CD4-positive, alpha-beta memory T cell (primary cell): ENCODE results near the gene SEPHS1. TPM values are rescaled to one million over a fixed set of nuclear protein-coding genes. Genes with fewer than 3 reads are reported as not detected.

ENCODE experiments used
- CTCF ChIA-PET: fragments of 350-600 bp; sonication (Branson Sonifier 250); formaldehyde crosslinking; loops from one replicate; lab custom pipeline; 2021; ENCODE audit warnings: inconsistent platforms; ENCODE audit not compliant: partially characterized antibody; lab: Charles Lee
- POLR2A ChIA-PET: fragments of 350-600 bp; sonication (Branson Sonifier 250); formaldehyde crosslinking; loops from one replicate; lab custom pipeline; 2021; ENCODE audit not compliant: partially characterized antibody; lab: Charles Lee
- DNase-seq, 5 donors: peaks; one replicate each; pipeline versions ENCODE4 v3.0.0 to v3.0.0-alpha.2; 2020 to 2022; ENCODE audit warnings: mixed read lengths in 1 of 5
- H3K27ac ChIP-seq: one replicate; pipeline ENCODE4 v1.7.0; 2013; ENCODE audit warnings: low read depth, low read length
- H3K27me3 ChIP-seq: 2 replicates; pipeline ENCODE4 v1.7.0; 2013; ENCODE audit warnings: mild to moderate bottlenecking, low read length, moderate library complexity; ENCODE audit not compliant: insufficient read depth
- H3K36me3 ChIP-seq: 2 replicates; pipeline ENCODE4 v1.7.0; 2013; ENCODE audit warnings: mild to moderate bottlenecking, low read length, moderate library complexity; ENCODE audit not compliant: insufficient read depth
- H3K4me1 ChIP-seq: 2 replicates; pipeline ENCODE4 v1.7.0; 2013; ENCODE audit warnings: mild to moderate bottlenecking, low read length, moderate library complexity; ENCODE audit not compliant: insufficient read depth
- H3K4me3 ChIP-seq, 2 donors: one replicate each; pipeline ENCODE4 v1.7.0; 2013; ENCODE audit warnings: low read length in 2 of 2, mild to moderate bottlenecking in 1 of 2
- H3K9me3 ChIP-seq, 2 donors: one replicate each; pipeline ENCODE4 v1.7.0; 2013; ENCODE audit warnings: low read length in 2 of 2, control low read depth in 1 of 2; ENCODE audit not compliant: control insufficient read depth in 1 of 2
- H3K27ac Mint-ChIP-seq, 7 donors: one replicate each; pipeline ENCODE4 v1.8.0; 2020 to 2021; ENCODE audit warnings: mixed read lengths in 7 of 7, mild to moderate bottlenecking in 6 of 7, inconsistent platforms in 3 of 7, moderate library complexity in 3 of 7
- H3K27me3 Mint-ChIP-seq, 2 donors: one replicate each; pipeline ENCODE4 v1.8.0; 2020 to 2021; ENCODE audit warnings: mixed read lengths in 2 of 2
- H3K36me3 Mint-ChIP-seq, 2 donors: one replicate each; pipeline ENCODE4 v1.8.0; 2020 to 2021; ENCODE audit warnings: mixed read lengths in 2 of 2, inconsistent platforms in 1 of 2, mild to moderate bottlenecking in 1 of 2
- H3K4me1 Mint-ChIP-seq, 4 donors: one replicate each; pipeline ENCODE4 v1.8.0; 2020 to 2021; ENCODE audit warnings: mixed read lengths in 4 of 4, mild to moderate bottlenecking in 1 of 4
- H3K4me3 Mint-ChIP-seq, 8 donors: one replicate each; pipeline ENCODE4 v1.8.0; 2020 to 2021; ENCODE audit warnings: mixed read lengths in 8 of 8, mild to moderate bottlenecking in 7 of 8, moderate library complexity in 6 of 8, inconsistent platforms in 3 of 8
- H3K9me3 Mint-ChIP-seq, 8 donors: one replicate each; pipeline ENCODE4 v1.8.0; 2020 to 2021; ENCODE audit warnings: mixed read lengths in 8 of 8, mild to moderate bottlenecking in 5 of 8, inconsistent platforms in 3 of 8, moderate library complexity in 1 of 8
- intact Hi-C: fragments of 100-400 bp; cut with micrococcal nuclease; formaldehyde crosslinking; loops from one replicate; pipeline ENCODE4 v1.15.1; 2023
- polyA plus RNA-seq, 2 donors: library from polyadenylated mRNA; unstranded; fragments of 300-500 nt; fragmentation: Illumina TruSeq; gene quantifications; one replicate each; pipeline ENCODE4 v1.2.3, GENCODE V29; 2021
- total RNA-seq, 2 experiments: library from RNA; stranded (reverse); gene quantifications; one replicate each; pipeline ENCODE4 v1.2.3, GENCODE V29; 2021

Gene SEPHS1
- total and polyA plus RNA-seq, 4 experiments from 2014 or later, result 11.3 to 30.6 (median 25.2) TPM

DNA sequence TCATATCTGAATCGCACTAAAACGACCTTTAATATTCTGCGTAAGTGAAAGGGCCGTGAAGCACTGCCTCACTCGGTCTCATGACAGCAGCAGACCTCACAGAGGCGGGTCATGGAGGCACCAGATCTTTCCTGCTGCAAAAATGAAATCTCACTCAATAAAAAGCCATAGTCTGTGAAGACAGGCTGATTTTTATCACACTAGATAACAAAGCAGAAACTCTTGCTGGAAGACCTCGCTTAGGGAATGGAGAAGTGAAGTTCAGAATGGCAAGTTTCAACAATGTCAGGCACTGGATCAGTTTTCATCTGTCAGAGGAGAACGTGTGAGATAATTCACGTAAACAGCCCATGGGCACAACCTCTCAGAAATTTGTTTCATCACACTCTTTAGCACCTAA, 8.0 kb downstream of the SEPHS1 start:
- H3K4me3 Mint-ChIP-seq, result peak overlapping the region; percentile 48 to 86 (median 68)

DNA sequence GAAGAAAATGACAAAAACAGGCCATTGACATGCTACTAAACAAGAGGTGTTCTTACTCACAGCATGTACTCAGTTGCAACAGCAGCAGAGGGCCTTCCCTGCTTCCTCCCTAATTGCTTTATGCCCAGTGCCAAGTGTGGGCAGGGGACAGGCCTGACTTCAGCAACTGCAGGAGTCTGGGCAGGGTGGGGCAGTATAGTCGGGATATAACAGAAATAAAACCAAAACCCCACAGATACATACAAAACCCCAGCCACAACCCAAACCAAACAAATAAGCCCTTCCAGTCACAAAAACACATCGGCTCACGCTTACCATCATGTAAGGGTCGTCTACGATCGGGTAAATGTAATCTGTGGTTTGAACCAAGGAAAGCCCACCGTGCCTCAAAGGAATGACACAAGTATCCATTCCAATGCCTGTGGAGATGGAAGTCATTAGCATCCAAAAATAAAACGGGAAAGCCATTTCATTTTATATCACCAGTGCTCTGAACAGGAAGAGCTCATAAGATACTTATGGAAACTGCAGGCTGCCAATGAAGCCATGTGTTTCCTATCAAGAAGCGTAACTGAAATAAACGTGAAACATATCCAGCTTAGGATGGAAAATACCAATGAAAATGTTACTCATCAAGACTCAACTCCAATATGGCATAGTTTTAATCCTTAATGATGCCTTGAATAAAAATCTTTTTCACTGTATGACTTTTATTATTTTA, 9.5 kb downstream of the SEPHS1 start:
- Histone ChIP-seq H3K27me3 (no peaks in the 10 kb centered on the region), H3K4me1 (peaks cover 23% of the 10 kb centered on the region), H3K36me3 (peaks cover 5% of the 10 kb centered on the region), H3K4me3 (no peak overlapping the region), H3K9me3 (no peaks in the 10 kb centered on the region), H3K27ac (no peak overlapping the region)
- Mint-ChIP-seq H3K9me3 (no peaks in the 10 kb centered on the region), H3K4me1 (peaks cover 12 to 40% (median 23%) of the 10 kb centered on the region in 4 donors), H3K27ac (peak overlapping the region in 3 of 7 donors; percentile 19 to 49 (median 32)), H3K4me3 (no peak overlapping the region), H3K36me3 (peaks cover 23 to 32% of the 10 kb centered on the region in 2 donors), H3K27me3 (no peaks in the 10 kb centered on the region)
- ChIA-PET CTCF (no interaction called here), POLR2A (interaction anchor here (0.8 kb wide), 1 partner anchor 36 kb away, joined by 4 read pairs; no protein-coding TSS in a partner anchor)
- no peak for DNase-seq
- intact Hi-C loops, result no loop called here

More for the DNA sequence above, 8.0 kb downstream of the SEPHS1 start:
- CTCF ChIA-PET, result no interaction called here
- intact Hi-C loops, result no loop called here
- no peak overlapping the region for H3K27ac ChIP-seq
- H3K4me1 ChIP-seq, result peaks cover 27% of the 10 kb centered on the region
- no peaks in the 10 kb centered on the region for H3K9me3 Mint-ChIP-seq
- H3K36me3 Mint-ChIP-seq, result peaks cover 20 to 26% of the 10 kb centered on the region in 2 donors
- DNase-seq, result no peak
- H3K27ac Mint-ChIP-seq, result peak overlapping the region in 5 of 7 donors; percentile 22 to 88 (median 74)
- no peaks in the 10 kb centered on the region for H3K27me3 ChIP-seq
- peaks cover 5% of the 10 kb centered on the region for H3K36me3 ChIP-seq
- no peaks in the 10 kb centered on the region for H3K9me3 ChIP-seq
- peak overlapping the region in 1 of 2 donors; percentile 29 for H3K4me3 ChIP-seq
- H3K4me1 Mint-ChIP-seq, result peaks cover 19 to 49% (median 31%) of the 10 kb centered on the region in 4 donors
- H3K27me3 Mint-ChIP-seq, result no peaks in the 10 kb centered on the region
- POLR2A ChIA-PET, result interaction anchor here (1.1 to 2.2 kb wide), 2 partner anchors 9 to 38 kb away, joined by 6 to 9 read pairs; partner anchors contain the start of gene SEPHS1

DNA sequence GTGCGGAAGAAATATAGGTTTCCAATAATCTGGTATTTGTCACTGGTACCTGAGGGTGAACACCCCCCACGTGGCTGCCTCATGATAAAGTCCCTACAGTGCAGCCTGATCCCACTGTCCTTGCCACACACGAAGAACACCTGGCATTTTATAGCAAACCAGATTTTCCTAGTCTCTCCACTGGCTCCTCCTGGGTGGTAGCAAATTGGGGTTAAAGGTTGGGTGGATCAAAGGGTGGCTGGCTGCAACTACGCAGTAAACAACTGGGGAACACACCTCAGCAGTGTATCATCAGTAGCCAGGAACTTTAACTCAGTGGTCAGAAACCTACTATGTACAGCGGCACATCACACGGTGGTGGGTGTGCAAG, 10.3 kb downstream of the SEPHS1 start:
- H3K36me3 ChIP-seq, result peaks cover 6% of the 10 kb centered on the region
- no peak overlapping the region for H3K27ac ChIP-seq
- peaks cover 12 to 34% (median 23%) of the 10 kb centered on the region in 4 donors for H3K4me1 Mint-ChIP-seq
- peaks cover 26 to 31% of the 10 kb centered on the region in 2 donors for H3K36me3 Mint-ChIP-seq
- DNase-seq, result no peak
- no peak overlapping the region for H3K4me3 Mint-ChIP-seq
- ChIA-PET CTCF (no interaction called here), POLR2A (no interaction called here)
- H3K27me3 ChIP-seq, result no peaks in the 10 kb centered on the region
- H3K4me3 ChIP-seq, result no peak overlapping the region
- H3K4me1 ChIP-seq, result peaks cover 23% of the 10 kb centered on the region
- H3K27me3 Mint-ChIP-seq, result no peaks in the 10 kb centered on the region
- H3K27ac Mint-ChIP-seq, result peak overlapping the region in 2 of 7 donors; percentile 49 to 70
- no peaks in the 10 kb centered on the region for H3K9me3 Mint-ChIP-seq
- no peaks in the 10 kb centered on the region for H3K9me3 ChIP-seq
- intact Hi-C loops, result no loop called here

- Mint-ChIP-seq H3K4me1 (peaks cover 12 to 34% (median 23%) of the 10 kb centered on the region in 4 donors), H3K27ac (peak overlapping the region in 1 of 7 donors; percentile 17), H3K36me3 (peaks cover 27 to 30% of the 10 kb centered on the region in 2 donors), H3K27me3 (no peaks in the 10 kb centered on the region), H3K9me3 (no peaks in the 10 kb centered on the region), H3K4me3 (no peak overlapping the region)
- no peak for DNase-seq
- Histone ChIP-seq H3K27ac (no peak overlapping the region), H3K4me1 (peaks cover 23% of the 10 kb centered on the region), H3K27me3 (no peaks in the 10 kb centered on the region), H3K9me3 (no peaks in the 10 kb centered on the region), H3K36me3 (peaks cover 10% of the 10 kb centered on the region), H3K4me3 (no peak overlapping the region)
- POLR2A ChIA-PET, result interaction anchor here (0.6 kb wide), 1 partner anchor 421 kb away, joined by 3 read pairs; no protein-coding TSS in a partner anchor
- intact Hi-C loops, result no loop called here
- CTCF ChIA-PET, result no interaction called here
Observed at GRCh38 chr10:13337128-13337826, 10.8 kb downstream of the SEPHS1 start.

GRCh38 chr10:13335881-13336280, 12.2 kb downstream of the SEPHS1 start:
- H3K4me1 ChIP-seq, result peaks cover 18% of the 10 kb centered on the region
- Mint-ChIP-seq H3K27ac (no peak overlapping the region), H3K27me3 (no peaks in the 10 kb centered on the region), H3K4me1 (peaks cover 9 to 30% (median 20%) of the 10 kb centered on the region in 4 donors), H3K36me3 (peaks cover 40 to 43% of the 10 kb centered on the region in 2 donors), H3K9me3 (peaks cover 0 to 4% (median 0%) of the 10 kb centered on the region in 8 donors), H3K4me3 (no peak overlapping the region)
- no peak for DNase-seq
- CTCF ChIA-PET, result interaction anchor here (0.6 kb wide), 1 partner anchor 8 kb away, joined by 3 read pairs; no protein-coding TSS in a partner anchor
- no peaks in the 10 kb centered on the region for H3K9me3 ChIP-seq
- intact Hi-C loops, result no loop called here
- H3K4me3 ChIP-seq, result no peak overlapping the region
- no peaks in the 10 kb centered on the region for H3K27me3 ChIP-seq
- H3K36me3 ChIP-seq, result peaks cover 18% of the 10 kb centered on the region
- no peak overlapping the region for H3K27ac ChIP-seq
- POLR2A ChIA-PET, result no interaction called here

GRCh38 chr10:13334556-13334955, 13.5 kb downstream of the SEPHS1 start:
- H3K27ac Mint-ChIP-seq, result peak overlapping the region in 1 of 7 donors; percentile 36

GRCh38 chr10:13331646-13332045, 16.4 kb downstream of the SEPHS1 start:
- no peaks in the 10 kb centered on the region for H3K4me1 Mint-ChIP-seq
- Histone ChIP-seq H3K4me1 (no peaks in the 10 kb centered on the region), H3K36me3 (peaks cover 43% of the 10 kb centered on the region), H3K27ac (no peak overlapping the region), H3K9me3 (no peaks in the 10 kb centered on the region), H3K4me3 (no peak overlapping the region), H3K27me3 (no peaks in the 10 kb centered on the region)
- H3K4me3 Mint-ChIP-seq, result no peak overlapping the region
- peaks cover 55 to 62% of the 10 kb centered on the region in 2 donors for H3K36me3 Mint-ChIP-seq
- intact Hi-C loops, result no loop called here
- H3K27ac Mint-ChIP-seq, result no peak overlapping the region
- no peaks in the 10 kb centered on the region for H3K27me3 Mint-ChIP-seq
- ChIA-PET CTCF (no interaction called here), POLR2A (interaction anchor here (0.6 kb wide), 1 partner anchor 211 kb away, joined by 3 read pairs; no protein-coding TSS in a partner anchor)
- no peak for DNase-seq
- H3K9me3 Mint-ChIP-seq, result peaks cover 0 to 4% (median 0%) of the 10 kb centered on the region in 8 donors

More at GRCh38 chr10:13334556-13334955, 13.5 kb downstream of the SEPHS1 start:
- H3K9me3 ChIP-seq, result no peaks in the 10 kb centered on the region
- H3K4me1 ChIP-seq, result peaks cover 5% of the 10 kb centered on the region
- H3K27ac ChIP-seq, result no peak overlapping the region
- Mint-ChIP-seq H3K27me3 (no peaks in the 10 kb centered on the region), H3K4me1 (peaks cover 5 to 17% (median 11%) of the 10 kb centered on the region in 4 donors), H3K36me3 (peaks cover 47 to 48% of the 10 kb centered on the region in 2 donors), H3K4me3 (no peak overlapping the region), H3K9me3 (peaks cover 0 to 4% (median 0%) of the 10 kb centered on the region in 8 donors)
- peaks cover 26% of the 10 kb centered on the region for H3K36me3 ChIP-seq
- intact Hi-C loops, result no loop called here
- H3K4me3 ChIP-seq, result no peak overlapping the region
- no peaks in the 10 kb centered on the region for H3K27me3 ChIP-seq
- POLR2A ChIA-PET, result no interaction called here
- no peak for DNase-seq
- CTCF ChIA-PET, result no interaction called here
